Prostate gland (tissue), 2 donors: ENCODE data around the gene MNX1.

Source experiments
- CTCF ChIP-seq, 4 experiments: fragments of 200-600 bp in 2 of 4; fragments of 450-650 bp in 2 of 4; sonication (generic) in 2 of 4; IDR thresholded peaks; 1 replicate in 3 of 4; 2 replicates in 1 of 4; pipeline ENCODE4 v1.5.1; 2016 to 2019; ENCODE audit warnings: antibody characterized with exemption in 4 of 4, mild to moderate bottlenecking in 2 of 4, moderate library complexity in 2 of 4
- POLR2A ChIP-seq: fragments of 450-650 bp; IDR thresholded peaks from one replicate; pipeline ENCODE4 v1.6.1; 2016; ENCODE audit warnings: antibody characterized with exemption, mild to moderate bottlenecking

GRCh38 chr7:157007470-157008066, 2.9 kb downstream of the MNX1 start:
- TF ChIP-seq CTCF (IDR thresholded peaks at IDR 0.05) (no peak), POLR2A (no peak)
